ENCODE results near the gene SELP.

- TF ChIP-seq POLR2A (IDR thresholded peaks at IDR 0.05; ENCODE audit: low read length) (no peak), GATA1 (IDR thresholded peaks at IDR 0.05; ENCODE audit: low read depth, low read length) (no peak)
Observed at GRCh38 chr1:169648187-169648586, 18.3 kb upstream of the SELP start.

All from erythroblast (primary cell).